GM23248 (cell line): ENCODE measurements around the gene MME. TPM values are rescaled to one million over a fixed set of nuclear protein-coding genes. Genes with fewer than 3 reads are reported as not detected.

Source experiments
- DNase-seq: peaks from one replicate; pipeline ENCODE4 v3.0.0-alpha.2; 2015
- H2AFZ ChIP-seq: fragments of 200-600 bp; sonication (generic); 2 replicates; pipeline ENCODE4 v1.6.1; 2016; ENCODE audit warnings: antibody characterized with exemption
- H3F3A ChIP-seq: fragments of 200-600 bp; sonication (generic); 2 replicates; pipeline ENCODE4 v1.6.1; 2016; ENCODE audit warnings: mild to moderate bottlenecking, antibody characterized with exemption, mixed run types; ENCODE audit not compliant: insufficient read depth
- H3K27ac ChIP-seq: fragments of 200-600 bp; sonication (generic); 2 replicates; pipeline ENCODE4 v1.5.1; 2016; ENCODE audit warnings: mild to moderate bottlenecking
- H3K27me3 ChIP-seq: fragments of 200-600 bp; sonication (generic); replicated peaks from 2 replicates; pipeline ENCODE4 v1.6.1; 2016; ENCODE audit warnings: mild to moderate bottlenecking; ENCODE audit not compliant: insufficient read depth
- H3K36me3 ChIP-seq: fragments of 200-600 bp; sonication (generic); 2 replicates; pipeline ENCODE4 v1.6.1; 2016; ENCODE audit warnings: low read depth, mild to moderate bottlenecking
- H3K4me1 ChIP-seq: fragments of 200-600 bp; sonication (generic); 2 replicates; pipeline ENCODE4 v1.6.1; 2016; ENCODE audit warnings: mild to moderate bottlenecking; ENCODE audit not compliant: insufficient read depth
- H3K4me2 ChIP-seq: fragments of 200-600 bp; sonication (generic); one replicate; pipeline ENCODE4 v1.6.1; 2016; ENCODE audit warnings: mild to moderate bottlenecking; ENCODE audit not compliant: unreplicated experiment
- H3K4me3 ChIP-seq: fragments of 200-600 bp; sonication (generic); 2 replicates; pipeline ENCODE4 v1.5.1; 2016; ENCODE audit warnings: mild to moderate bottlenecking
- H3K79me2 ChIP-seq: fragments of 200-600 bp; sonication (generic); 2 replicates; pipeline ENCODE4 v1.6.1; 2016; ENCODE audit warnings: mild to moderate bottlenecking; ENCODE audit not compliant: insufficient read depth
- H3K9ac ChIP-seq: fragments of 200-600 bp; sonication (generic); 2 replicates; pipeline ENCODE4 v1.6.1; 2016; ENCODE audit warnings: mild to moderate bottlenecking
- H3K9me2 ChIP-seq: fragments of 200-600 bp; sonication (generic); 2 replicates; pipeline ENCODE4 v1.6.1; 2016; ENCODE audit warnings: mixed run types, mild to moderate bottlenecking, moderate library complexity; ENCODE audit not compliant: insufficient read depth
- H3K9me3 ChIP-seq: fragments of 200-600 bp; sonication (generic); one replicate; pipeline ENCODE4 v1.6.1; 2017; ENCODE audit warnings: low read depth
- H4K20me1 ChIP-seq: fragments of 200-600 bp; sonication (generic); 2 replicates; pipeline ENCODE4 v1.6.0; 2016; ENCODE audit not compliant: insufficient read depth
- EZH2 ChIP-seq: fragments of 200-600 bp; sonication (generic); IDR thresholded peaks from 2 replicates; pipeline ENCODE4 v1.6.1; 2018; ENCODE audit warnings: antibody characterized with exemption, mild to moderate bottlenecking; ENCODE audit not compliant: insufficient read depth, poor library complexity, severe bottlenecking
- EZH2phosphoT487 ChIP-seq: fragments of 200-600 bp; sonication (generic); IDR thresholded peaks from 2 replicates; pipeline ENCODE4 v1.6.1; 2018; ENCODE audit warnings: antibody characterized with exemption, moderate library complexity, mild to moderate bottlenecking, low read depth; ENCODE audit not compliant: insufficient read depth
- WGBS, 2 experiments: methylation state at CpG; one replicate each; pipeline ENCODE4 v1.1.6; 2015 to 2017; ENCODE audit warnings: low lambda C conversion rate in 2 of 2, low coverage in 1 of 2; ENCODE audit errors: missing lambda C conversion rate in 2 of 2; 5-methylcytosine and 5-hydroxymethylcytosine counted together
- in situ Hi-C: fragments of 300-500 bp; cut with MboI; formaldehyde crosslinking; loops from 2 replicates; pipeline ENCODE4 v1.15.0; 2020
- polyA plus RNA-seq: library from polyadenylated mRNA; unstranded; fragments of >200 nt; fragmentation: Nextera tagmentation; extraction: Ambion mirVana; gene quantifications from 2 replicates; pipeline ENCODE4 v1.2.1, GENCODE V29; 2016
- total RNA-seq: library from RNA; depleted of rRNA; stranded (reverse); fragments of >200 nt; shearing (Covaris generic); gene quantifications from 2 replicates; pipeline ENCODE4 v1.2.3, GENCODE V29; 2014

The MME gene
- total and polyA plus RNA-seq, 2 experiments from 2014 or later = 88.5 to 204 TPM

DNA sequence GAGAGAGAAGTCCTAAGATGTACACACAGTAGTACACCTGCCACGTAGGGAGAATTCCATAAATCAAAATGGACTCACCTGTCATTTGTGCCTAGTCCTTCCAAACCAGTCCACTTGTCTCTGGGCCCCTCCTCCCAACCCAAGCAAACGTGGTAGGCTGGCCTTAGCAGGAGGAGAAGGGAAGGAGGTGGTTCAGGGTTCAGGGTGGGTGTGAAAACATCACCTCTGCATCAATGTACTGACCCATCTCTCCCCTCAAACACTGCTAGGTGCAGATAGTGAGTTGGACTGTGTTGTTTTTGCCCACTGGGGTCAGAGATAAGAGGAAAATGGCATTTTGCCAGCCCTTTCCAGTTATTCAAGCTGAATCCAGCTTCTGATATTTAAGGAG is 99.3 kb downstream of the MME start:
- WGBS, 2 experiments = 44% methylated on average over 2 of the region's 2 CpGs
- TF ChIP-seq EZH2phosphoT487 = no peak
- no peak for TF ChIP-seq EZH2
- no peak overlapping the region for H2AFZ ChIP-seq
- no peaks in the 10 kb centered on the region for H3K79me2 ChIP-seq
- H3K27ac ChIP-seq = no peak overlapping the region
- DNase-seq = no peak
- no peak overlapping the region for H3K9ac ChIP-seq
- H3K9me2 ChIP-seq = no peaks in the 10 kb centered on the region
- in situ Hi-C loops = no loop called here
- H3K4me1 ChIP-seq = no peaks in the 10 kb centered on the region
- H3F3A ChIP-seq = 0 out of 2 replicates have a peak, but pooled peaks cover 7% of the 10 kb centered on the region
- H3K9me3 ChIP-seq = no peaks in the 10 kb centered on the region
- no peaks in the 10 kb centered on the region for H4K20me1 ChIP-seq
- H3K4me2 ChIP-seq = no peak overlapping the region
- no peaks in the 10 kb centered on the region for H3K27me3 ChIP-seq
- peaks cover 21% of the 10 kb centered on the region; the same call in 1 of the 2 replicates for H3K36me3 ChIP-seq
- no peak overlapping the region for H3K4me3 ChIP-seq

GRCh38 chr3:155179966-155180757 is 100.0 kb downstream of the MME start:
- Histone ChIP-seq H3F3A (peaks cover 15% of the 10 kb centered on the region; the same call in 1 of the 2 replicates), H3K4me2 (no peak overlapping the region), H3K4me3 (no peak overlapping the region), H3K27me3 (no peaks in the 10 kb centered on the region), H3K79me2 (no peaks in the 10 kb centered on the region), H4K20me1 (no peaks in the 10 kb centered on the region), H3K27ac (no peak overlapping the region), H3K9me2 (no peaks in the 10 kb centered on the region), H3K4me1 (0 out of 2 replicates have a peak, but pooled peaks cover 5% of the 10 kb centered on the region), H2AFZ (no peak overlapping the region), H3K9ac (no peak overlapping the region), H3K9me3 (no peaks in the 10 kb centered on the region), H3K36me3 (peaks cover 17% of the 10 kb centered on the region; the same call in 1 of the 2 replicates)
- TF ChIP-seq EZH2phosphoT487 = no peak
- TF ChIP-seq EZH2 = no peak
- DNase-seq = no peak
- in situ Hi-C loops = no loop called here
- whole genome bisulfite sequencing, 2 experiments = 89% methylated on average over 5 of the region's 5 CpGs

GRCh38 chr3:155182467-155182866 is 102.3 kb downstream of the MME start:
- Histone ChIP-seq H3K27ac (no peak overlapping the region), H3K79me2 (no peaks in the 10 kb centered on the region), H3K4me3 (no peak overlapping the region), H4K20me1 (no peaks in the 10 kb centered on the region), H3K9me3 (no peaks in the 10 kb centered on the region), H3K27me3 (no peaks in the 10 kb centered on the region), H2AFZ (no peak overlapping the region), H3F3A (peaks cover 20% of the 10 kb centered on the region; the same call in 1 of the 2 replicates), H3K36me3 (peaks cover 9% of the 10 kb centered on the region; the same call in 1 of the 2 replicates), H3K9me2 (no peaks in the 10 kb centered on the region), H3K4me1 (peaks cover 16% of the 10 kb centered on the region), H3K9ac (no peak overlapping the region), H3K4me2 (no peak overlapping the region)
- in situ Hi-C loops = no loop called here
- TF ChIP-seq EZH2phosphoT487 = no peak
- TF ChIP-seq EZH2 = no peak
- no peak for DNase-seq
- 94 to 100% methylated on average over 1 of the region's 1 CpG for WGBS, 2 experiments

DNA sequence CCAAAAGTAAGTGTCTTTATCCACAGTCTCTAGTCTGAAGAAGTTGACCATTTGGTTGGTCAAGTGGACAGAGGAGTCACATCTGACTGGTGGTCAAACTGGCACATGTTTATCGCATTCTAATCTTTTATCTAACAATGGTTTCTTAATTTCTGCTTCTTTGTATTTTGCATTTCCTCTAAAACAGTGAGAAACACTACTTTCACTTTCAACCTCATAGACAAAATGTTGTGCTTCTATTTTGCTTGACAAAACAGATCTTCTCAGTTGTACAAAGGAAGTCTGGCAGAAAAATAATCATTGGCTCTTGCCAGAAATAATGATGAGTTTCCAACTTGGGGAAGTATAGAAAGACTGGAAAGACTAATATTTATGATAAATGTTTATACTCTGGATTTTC is 103.9 kb downstream of the MME start:
- Histone ChIP-seq H3K9me3 (no peaks in the 10 kb centered on the region), H3K27me3 (no peaks in the 10 kb centered on the region), H3K4me1 (peaks cover 16% of the 10 kb centered on the region), H3K36me3 (peaks cover 5% of the 10 kb centered on the region; the same call in 1 of the 2 replicates), H3K4me2 (no peak overlapping the region), H3F3A (peaks cover 23% of the 10 kb centered on the region; the same call in 1 of the 2 replicates), H3K9ac (no peak overlapping the region), H4K20me1 (no peaks in the 10 kb centered on the region), H3K9me2 (no peaks in the 10 kb centered on the region), H3K79me2 (no peaks in the 10 kb centered on the region), H3K4me3 (no peak overlapping the region), H2AFZ (no peak overlapping the region), H3K27ac (no peak overlapping the region)
- in situ Hi-C loops = no loop called here
- no peak for DNase-seq
- whole genome bisulfite sequencing, 2 experiments = 59 to 62% methylated on average over 1 of the region's 1 CpG
- no peak for TF ChIP-seq EZH2phosphoT487
- TF ChIP-seq EZH2 = no peak
